Articular chondrocyte of knee joint (primary cell): ENCODE data around the gene ZNF548. TPM values are rescaled to one million over a fixed set of nuclear protein-coding genes. Genes with fewer than 3 reads are reported as not detected.

Experiments
- total RNA-seq: library from RNA; depleted of rRNA; stranded (reverse); fragments of >200 nt; gene quantifications from 2 replicates; pipeline ENCODE4 v1.2.3, GENCODE V29; 2012

Gene ZNF548
- total RNA-seq = 20.9 and 23.2 TPM in 2 replicates

DNA sequence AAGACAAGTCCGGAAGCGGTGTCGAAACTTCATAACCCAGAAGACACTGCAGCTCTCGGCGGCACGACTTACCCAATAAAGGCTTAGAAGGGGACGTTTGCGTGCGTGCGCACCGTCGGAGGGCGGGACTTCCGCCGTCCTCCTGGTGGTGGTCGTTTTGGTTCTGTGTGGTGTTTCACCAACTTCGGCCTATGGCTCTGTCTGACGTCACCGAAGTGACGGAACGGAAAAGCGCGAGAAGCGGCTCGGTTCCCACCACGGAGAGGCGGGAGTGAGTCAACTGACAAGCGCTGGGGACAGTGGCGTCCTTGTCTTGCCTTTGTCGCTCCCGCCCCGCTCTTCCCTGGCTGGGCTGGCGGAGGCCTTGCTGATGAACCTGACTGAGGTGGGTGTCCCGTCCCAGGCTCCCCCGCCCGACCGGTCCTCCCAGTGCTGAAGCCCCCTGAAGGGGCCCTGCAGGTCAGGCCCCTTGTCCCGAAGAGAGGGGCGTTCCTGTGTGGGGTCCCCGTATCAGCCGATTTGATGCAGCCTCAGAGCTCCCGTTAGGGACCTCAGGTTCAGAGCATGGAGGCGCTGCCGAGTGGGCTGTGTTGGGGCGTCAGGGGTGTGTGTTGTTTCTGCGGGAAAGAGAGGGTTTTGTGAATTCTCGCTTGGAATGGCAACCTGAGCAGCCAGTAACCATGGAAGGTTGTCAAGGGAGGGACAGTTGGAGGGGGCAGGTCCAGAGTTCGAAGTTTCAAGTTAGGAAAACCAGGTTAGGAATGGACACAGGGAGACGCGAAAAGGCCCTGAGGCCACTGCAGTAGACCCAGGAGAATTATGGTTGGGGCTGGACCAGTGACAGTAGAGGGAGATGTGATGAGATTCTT lies at the start of gene ZNF548:
TSS of gene ZNF548 (plus strand) at position 125 of the 869 bp plus-strand sequence. CDS start at position 371, 246 bp downstream.

DNA sequence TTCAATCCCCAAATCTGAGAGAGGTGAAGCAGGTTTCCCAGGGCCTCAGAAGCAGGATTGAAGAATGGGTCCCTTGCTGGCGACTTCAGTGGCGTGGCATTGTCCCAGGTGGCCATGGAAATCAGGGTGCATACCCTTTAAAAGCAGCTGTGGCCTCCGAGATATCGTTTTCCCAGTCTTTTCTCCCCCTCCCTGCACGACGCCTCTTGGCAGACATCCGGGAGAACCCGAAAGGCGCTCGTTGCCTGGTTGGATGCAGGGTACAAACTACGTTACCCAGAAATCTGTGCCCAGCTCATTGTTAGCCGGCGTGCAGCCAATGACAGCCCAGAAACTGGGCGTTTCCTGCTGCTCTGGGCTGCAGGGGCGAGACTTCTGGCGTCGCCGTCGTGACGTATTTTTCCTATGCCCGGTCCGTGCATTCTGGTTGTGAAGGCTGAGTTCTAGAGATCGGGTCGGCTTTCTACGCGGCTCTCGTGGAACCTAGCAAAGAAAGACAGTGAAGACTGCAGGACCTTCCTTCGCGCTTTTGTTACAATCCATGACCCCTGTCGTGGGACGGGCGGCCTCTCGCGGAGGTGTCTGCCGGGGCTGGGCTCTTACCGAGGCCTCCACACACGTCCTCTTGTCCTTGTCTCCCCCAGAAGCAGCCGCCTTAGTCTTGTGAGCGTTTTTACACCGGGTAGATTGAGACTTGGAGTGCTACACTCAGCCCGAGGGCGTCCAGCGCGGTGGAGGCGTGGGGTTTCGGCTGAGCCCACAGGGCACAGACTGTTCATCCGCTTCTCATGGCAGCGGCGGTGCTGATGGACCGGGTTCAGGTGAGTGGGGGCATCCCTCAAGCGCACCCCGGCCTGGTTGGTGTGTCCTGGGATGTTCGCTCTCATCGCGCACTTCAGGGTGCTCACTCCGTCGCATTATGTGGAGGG lies 38.5 kb upstream of the ZNF548 start, which contains the start of gene ZNF304:
TSS of gene ZNF304 (plus strand) at position 395 of the 929 bp plus-strand sequence. CDS start at position 789, 394 bp downstream.

DNA sequence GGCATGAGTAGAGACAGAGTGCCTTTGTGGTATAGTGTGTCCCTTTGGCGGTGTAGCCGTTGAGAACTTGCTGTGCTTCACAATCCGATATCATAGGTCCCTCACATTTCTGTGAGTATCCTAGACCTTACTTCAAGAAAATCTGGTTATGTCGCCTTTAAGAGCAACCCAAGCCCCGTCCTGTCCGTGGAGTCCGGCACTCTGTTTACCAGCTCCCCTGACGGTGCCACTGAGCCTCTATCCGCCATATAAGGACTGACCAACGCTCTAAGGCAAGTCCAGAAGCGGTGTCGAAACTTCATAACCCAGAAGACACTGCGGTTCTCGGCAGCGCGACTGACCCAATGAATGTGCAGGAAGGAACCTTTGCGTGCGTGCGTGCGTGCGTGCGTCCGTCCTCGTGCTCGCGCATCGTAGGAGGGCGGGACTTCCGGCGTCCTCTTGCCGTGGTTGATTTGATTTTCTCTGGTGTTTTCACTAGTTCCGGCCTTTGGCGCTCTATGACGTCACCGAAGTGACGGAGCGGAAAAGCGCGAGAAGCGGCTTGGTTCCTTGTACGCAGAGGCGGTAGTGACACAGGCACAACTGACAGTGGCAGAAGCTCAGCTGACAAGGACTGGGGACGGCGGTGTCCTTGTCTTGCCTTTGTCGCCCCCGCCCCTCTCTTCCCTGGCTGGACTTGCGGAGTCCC lies 26.5 kb upstream of the ZNF548 start, which contains the start of the genes TRAPPC2B and ZNF547:
TSS of gene TRAPPC2B (plus strand) at position 555 of the 691 bp plus-strand sequence. CDS start 1,283 bp downstream, outside the sequence.
TSS of gene ZNF547 (plus strand) at position 555 of the 691 bp plus-strand sequence. CDS start 5,005 bp downstream, outside the sequence.

GRCh38 chr19:57410877-57411671 lies 21.4 kb downstream of the ZNF548 start, which contains the start of gene ZNF17:
Gene ZNF17 (plus strand): TSS chr19:57411161. CDS start chr19:57413616, 2,455 bp downstream.

GRCh38 chr19:57435062-57435978 lies 45.7 kb downstream of the ZNF548 start, which contains the start of gene ZNF749:
Gene ZNF749 (plus strand): TSS chr19:57435325. CDS start chr19:57435579, 254 bp downstream.

Other genes with a start within 250 kb of the ZNF548 start
- gene ZIM3, start 244.7 kb upstream of the ZNF548 start, total RNA-seq = not detected in 2 replicates
- not detected in 2 replicates for gene DUXA, start 222.4 kb upstream of the ZNF548 start, total RNA-seq
- 19.9 and 29.1 TPM in 2 replicates for gene ZNF264, start 198.4 kb upstream of the ZNF548 start, total RNA-seq
- 0.26 and 0.32 TPM in 2 replicates for gene AURKC, start 158.8 kb upstream of the ZNF548 start, total RNA-seq
- 24.6 and 26.7 TPM in 2 replicates for gene ZNF805, start 149.2 kb upstream of the ZNF548 start, total RNA-seq
- gene ZNF460, start 109.4 kb upstream of the ZNF548 start, total RNA-seq = 69.6 and 86.0 TPM in 2 replicates
- gene ZNF543, start 69.4 kb upstream of the ZNF548 start, total RNA-seq = 8.6 and 12.4 TPM in 2 replicates
- 9.1 and 12.9 TPM in 2 replicates for gene ZNF304, start 38.6 kb upstream of the ZNF548 start, total RNA-seq
- 8.0 and 12.9 TPM in 2 replicates for gene TRAPPC2B, start 26.3 kb upstream of the ZNF548 start, total RNA-seq
- gene ZNF547, start 26.3 kb upstream of the ZNF548 start, total RNA-seq = 3.5 and 4.6 TPM in 2 replicates
- 13.5 and 15.5 TPM in 2 replicates for gene ZNF17, start 21.3 kb downstream of the ZNF548 start, total RNA-seq
- 6.8 and 7.0 TPM in 2 replicates for gene ZNF749, start 45.5 kb downstream of the ZNF548 start, total RNA-seq
- gene VN1R1, start 67.3 kb downstream of the ZNF548 start, total RNA-seq = 1.0 and 1.4 TPM in 2 replicates
- gene ZNF772, start 87.7 kb downstream of the ZNF548 start, total RNA-seq = 18.8 and 21.6 TPM in 2 replicates
- gene ZNF419, start 97.9 kb downstream of the ZNF548 start, total RNA-seq = 12.9 and 18.1 TPM in 2 replicates
- 16.7 and 20.9 TPM in 2 replicates for gene ZNF773, start 110.1 kb downstream of the ZNF548 start, total RNA-seq
- 6.4 and 7.8 TPM in 2 replicates for gene ZNF549, start 137.5 kb downstream of the ZNF548 start, total RNA-seq
- 5.7 and 6.9 TPM in 2 replicates for gene ZNF550, start 170.0 kb downstream of the ZNF548 start, total RNA-seq
- 6.4 and 7.7 TPM in 2 replicates for gene ZNF416, start 189.1 kb downstream of the ZNF548 start, total RNA-seq
- gene ZIK1, start 194.3 kb downstream of the ZNF548 start, total RNA-seq = 5.0 and 7.5 TPM in 2 replicates
- 3.8 and 3.9 TPM in 2 replicates for gene ZNF530, start 210.0 kb downstream of the ZNF548 start, total RNA-seq
- gene ZNF134, start 224.4 kb downstream of the ZNF548 start, total RNA-seq = 22.0 and 27.9 TPM in 2 replicates
- gene ZNF211, start 243.3 kb downstream of the ZNF548 start, total RNA-seq = 8.4 and 11.0 TPM in 2 replicates